Gastrocnemius medialis (tissue), 4 donors: ENCODE measurements around the gene ECEL1.

Experiments used
- CTCF ChIP-seq, 5 experiments: fragments of 450-650 bp in 3 of 5; fragments of 200-600 bp in 2 of 5; sonication (generic) in 2 of 5; IDR thresholded peaks in 4 of 5; conservative IDR thresholded peaks in 1 of 5; 1 replicate in 4 of 5; 2 replicates in 1 of 5; pipeline ENCODE4 v1.5.1; 2016 to 2019; ENCODE audit warnings: antibody characterized with exemption in 5 of 5, mild to moderate bottlenecking in 3 of 5, moderate library complexity in 3 of 5
- POLR2A ChIP-seq, 2 donors: fragments of 450-650 bp; IDR thresholded peaks; one replicate each; pipeline ENCODE4 v1.6.1; 2017; ENCODE audit warnings: antibody characterized with exemption in 2 of 2, mild to moderate bottlenecking in 2 of 2, moderate library complexity in 2 of 2

DNA sequence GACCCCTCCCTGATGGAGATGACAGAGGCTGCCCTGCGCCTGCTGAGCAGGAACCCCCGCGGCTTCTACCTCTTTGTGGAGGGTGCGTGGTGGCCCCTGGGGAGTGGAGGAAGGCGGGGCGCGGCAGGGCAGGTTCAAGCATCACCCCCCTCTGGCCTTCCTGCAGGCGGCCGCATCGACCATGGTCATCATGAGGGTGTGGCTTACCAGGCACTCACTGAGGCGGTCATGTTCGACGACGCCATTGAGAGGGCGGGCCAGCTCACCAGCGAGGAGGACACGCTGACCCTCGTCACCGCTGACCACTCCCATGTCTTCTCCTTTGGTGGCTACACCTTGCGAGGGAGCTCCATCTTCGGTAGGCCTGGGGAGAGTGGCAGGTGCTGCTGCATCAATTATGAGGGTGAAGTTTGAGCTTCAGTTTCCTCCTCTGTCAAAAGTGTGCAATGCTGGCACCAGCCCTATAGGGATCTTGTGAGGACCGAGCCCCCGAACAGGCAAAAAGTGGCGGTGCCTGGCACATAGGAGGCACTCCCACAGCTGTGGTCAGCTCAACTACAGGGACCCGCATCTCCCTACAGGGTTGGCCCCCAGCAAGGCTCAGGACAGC lies 29.5 kb downstream of the ECEL1 start:
- TF ChIP-seq CTCF (IDR thresholded peaks at IDR 0.05 in 4 of 5, conservative IDR thresholded peaks at IDR 0.05 in 1 of 5) (no peak), POLR2A (IDR thresholded peaks at IDR 0.05) (no peak)
